GM10266 (cell line): Measurements from ENCODE around the gene MKX.

ENCODE experiments used
- DNase-seq: peaks from one replicate; pipeline ENCODE4 v3.0.0; 2012; ENCODE audit errors: extremely low spot score
- CTCF ChIP-seq: IDR thresholded peaks from 2 replicates; pipeline ENCODE4 v1.5.1; 2012; ENCODE audit warnings: mild to moderate bottlenecking, low read depth; ENCODE audit not compliant: control insufficient read depth, insufficient read depth; ENCODE audit errors: missing control alignments

The MKX gene

GRCh38 chr10:27658788-27659187 lies 86.8 kb downstream of the MKX start:
- no peak for DNase-seq
- no peak for TF ChIP-seq CTCF

GRCh38 chr10:27655296-27655695 lies 90.3 kb downstream of the MKX start:
- TF ChIP-seq CTCF: no peak
- DNase-seq: no peak

DNA sequence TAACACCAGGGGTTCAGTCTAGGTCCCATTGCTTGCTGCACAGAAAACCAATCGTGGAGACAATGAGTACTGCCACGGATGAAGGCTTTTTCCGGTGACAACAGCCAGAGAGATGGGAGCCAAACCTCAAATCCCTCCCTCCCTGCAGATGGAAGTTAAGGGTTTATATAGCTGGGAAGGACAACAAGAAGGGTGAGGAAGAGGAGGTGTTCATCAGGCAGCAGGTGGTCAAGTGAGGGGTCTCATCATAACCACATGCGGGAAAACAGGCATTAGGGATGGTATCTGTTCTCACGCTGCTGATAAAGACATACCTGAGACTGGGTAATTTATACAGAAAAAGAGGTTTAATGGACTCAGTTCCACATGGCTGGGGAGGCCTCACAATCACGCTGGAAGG lies 91.3 kb downstream of the MKX start:
- DNase-seq: no peak
- TF ChIP-seq CTCF: no peak

GRCh38 chr10:27646604-27647175 lies 98.9 kb downstream of the MKX start:
- no peak for TF ChIP-seq CTCF
- no peak for DNase-seq

GRCh38 chr10:27646194-27646593 lies 99.4 kb downstream of the MKX start:
- no peak for TF ChIP-seq CTCF
- no peak for DNase-seq

GRCh38 chr10:27644307-27644939 lies 101.2 kb downstream of the MKX start:
- no peak for DNase-seq
- no peak for TF ChIP-seq CTCF

GRCh38 chr10:27643301-27643700 lies 102.3 kb downstream of the MKX start:
- no peak for DNase-seq
- no peak for TF ChIP-seq CTCF
